ENCODE measurements around the gene TSEN34. TPM values are rescaled to one million over a fixed set of nuclear protein-coding genes. Genes with fewer than 3 reads are reported as not detected.

TSEN34 gene
- total RNA-seq = 10 to 100 TPM; 29.7 to 69.7 (median 43.1) TPM

DNA sequence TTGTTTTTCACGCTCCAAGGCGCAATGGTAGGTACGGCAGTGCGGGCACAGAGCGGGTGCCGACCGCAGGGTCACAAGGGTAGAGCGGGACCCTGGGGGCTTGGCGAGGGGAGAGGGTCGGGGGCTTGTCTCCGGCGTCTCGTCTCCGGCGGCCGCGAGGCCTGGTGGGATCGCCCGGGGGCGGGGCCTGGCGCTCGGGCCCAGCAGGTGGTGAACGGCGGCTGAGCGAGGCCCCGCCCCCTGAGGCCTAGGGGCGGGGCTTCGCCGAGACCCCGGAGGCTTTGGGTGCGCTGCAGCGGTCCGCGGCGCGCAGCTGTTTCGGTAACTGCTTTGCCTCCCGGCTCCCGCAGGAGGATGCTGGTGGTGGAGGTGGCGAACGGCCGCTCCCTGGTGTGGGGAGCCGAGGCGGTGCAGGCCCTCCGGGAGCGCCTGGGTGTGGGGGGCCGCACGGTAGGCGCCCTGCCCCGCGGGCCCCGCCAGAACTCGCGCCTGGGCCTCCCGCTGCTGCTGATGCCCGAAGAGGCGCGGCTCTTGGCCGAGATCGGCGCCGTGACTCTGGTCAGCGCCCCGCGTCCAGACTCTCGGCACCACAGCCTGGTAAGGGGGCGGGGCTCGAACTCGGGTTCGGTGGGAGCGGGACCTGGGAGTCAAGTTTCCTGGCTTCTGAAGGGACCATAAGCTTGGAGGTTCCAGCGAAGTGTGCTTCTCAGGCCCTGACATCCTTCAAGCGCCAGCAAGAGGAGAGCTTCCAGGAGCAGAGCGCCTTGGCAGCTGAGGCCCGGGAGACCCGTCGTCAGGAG lies at the start of gene TSEN34:
Gene TSEN34 (plus strand): TSS at position 298 of the 800 bp plus-strand sequence. CDS start 57 bp downstream, at position 355.
- in situ Hi-C loops (cut with MboI; ENCODE audit: low pct_unique_long_range_greater_than_20kb in 2 of 9, low sequenced_read_pairs in 9 of 9, unreplicated experiment in 9 of 9) = no loop called here
- peak within 1 kb of the TSS; percentile 79 to 94 (median 87) for H3K4me3 ChIP-seq
- ATAC-seq (replicated peaks in 6 of 8) = peak; percentile 12 to 33 (median 30)
- H3K27ac ChIP-seq = peak within 1 kb of the TSS; percentile 97 to 99
- WGBS, 10 experiments = 0 to 20% (median 3%) methylated on average over 1 to 7 of the region's 77 CpGs; no CpG with 5 or more reads in 4 of the 10 experiments
- peaks cover 10 to 11% of the 10 kb centered on the region in 2 donors for H3K4me1 ChIP-seq (replicated peaks in 1 of 2)

DNA sequence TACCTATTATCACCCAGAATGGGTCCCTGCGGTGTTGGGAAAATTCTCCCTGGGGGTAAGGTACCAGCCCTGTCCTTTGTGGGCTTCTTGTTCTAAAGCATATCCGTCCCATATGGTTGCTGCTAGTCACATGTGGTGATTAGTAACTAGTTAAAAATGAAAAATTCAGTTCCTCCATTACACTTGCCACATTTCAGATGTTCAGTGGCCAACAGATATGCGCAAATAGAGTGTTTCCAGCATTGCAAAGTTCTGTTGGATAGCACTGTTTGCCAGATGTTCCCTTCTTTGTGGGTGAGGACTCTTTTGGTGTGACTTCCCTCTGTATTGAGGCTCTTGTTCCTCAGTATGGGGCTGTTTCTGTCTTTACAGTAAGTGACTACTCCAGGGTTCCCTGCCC lies 49.8 kb upstream of the TSEN34 start:
- ATAC-seq (replicated peaks in 6 of 8) = peak in 2 of 8 experiments; percentile 3 to 9
- in situ Hi-C loops (cut with MboI; ENCODE audit: low pct_unique_long_range_greater_than_20kb in 2 of 9, low sequenced_read_pairs in 9 of 9, unreplicated experiment in 9 of 9) = no loop called here
- H3K4me1 ChIP-seq (replicated peaks in 1 of 2) = peaks cover 3 to 10% of the 10 kb centered on the region in 2 donors
- H3K27ac ChIP-seq = no peak overlapping the region
- 0 to 100% (median 93%) methylated on average over 1 to 3 of the region's 3 CpGs; no CpG with 5 or more reads in 5 of the 10 experiments for WGBS, 10 experiments
- no peak overlapping the region for H3K4me3 ChIP-seq

DNA sequence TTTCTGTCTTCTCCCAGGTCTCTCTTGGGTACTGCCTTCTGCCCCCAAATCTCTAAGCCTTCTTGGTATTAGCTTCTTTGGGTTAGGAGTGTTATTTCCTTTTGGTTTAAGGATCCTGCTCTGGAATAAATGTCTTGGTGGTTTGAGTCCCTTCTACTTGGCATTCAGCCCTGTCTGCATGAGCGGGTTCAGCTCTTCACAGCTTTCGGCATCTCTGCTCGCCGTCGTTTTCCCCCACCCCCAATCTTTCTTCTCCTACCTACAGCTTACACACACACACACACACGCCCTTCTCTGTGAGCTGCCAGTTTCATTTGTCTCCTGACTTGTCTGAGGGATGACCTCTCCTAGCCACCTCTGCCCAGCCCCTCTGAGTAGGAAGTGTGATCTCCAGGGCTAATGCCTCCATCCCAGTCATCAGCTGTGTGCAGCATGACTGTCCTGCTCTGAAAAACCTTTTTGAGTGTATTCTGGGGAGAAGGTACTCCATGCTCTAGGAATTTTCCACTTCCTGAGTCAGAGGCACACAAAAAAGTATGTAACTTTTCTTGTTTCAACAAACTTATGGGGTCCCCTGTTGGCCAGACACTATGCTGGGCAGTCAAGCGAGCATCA lies 48.8 kb upstream of the TSEN34 start:
- WGBS, 10 experiments = 40 to 96% (median 88%) methylated on average over 1 to 6 of the region's 7 CpGs; no CpG with 5 or more reads in 5 of the 10 experiments
- no peak for ATAC-seq (replicated peaks in 6 of 8)

DNA sequence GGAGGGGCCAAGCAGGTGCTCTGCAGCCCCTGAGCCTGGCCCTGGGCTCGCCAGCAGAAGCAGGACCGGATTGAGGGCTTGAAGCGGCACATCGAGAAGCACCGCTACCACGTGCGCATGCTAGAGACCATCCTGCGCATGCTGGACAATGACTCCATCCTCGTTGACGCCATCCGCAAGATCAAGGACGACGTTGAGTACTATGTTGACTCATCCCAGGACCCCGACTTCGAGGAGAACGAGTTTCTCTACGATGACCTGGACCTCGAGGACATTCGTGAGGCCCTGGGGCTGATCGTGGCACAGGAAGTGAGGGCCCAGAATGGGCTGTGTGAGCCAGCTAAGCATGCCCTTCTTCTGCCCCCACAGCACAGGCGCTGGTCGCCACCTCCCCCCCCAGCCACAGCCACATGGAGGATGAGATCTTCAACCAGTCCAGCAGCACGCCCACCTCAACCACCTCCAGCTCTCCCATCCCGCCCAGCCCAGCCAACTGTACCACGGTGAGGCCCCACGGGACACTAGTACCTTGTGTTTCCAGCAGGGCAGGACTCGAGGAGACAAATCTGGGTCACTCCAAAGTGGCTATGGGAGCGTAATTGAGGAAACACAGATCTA lies 45.5 kb upstream of the TSEN34 start:
- Histone ChIP-seq H3K4me1 (replicated peaks in 1 of 2) (no peaks in the 10 kb centered on the region), H3K4me3 (no peak overlapping the region), H3K27ac (no peak overlapping the region)
- 89 to 100% (median 95%) methylated on average over 1 to 14 of the region's 28 CpGs; no CpG with 5 or more reads in 4 of the 10 experiments for WGBS, 10 experiments
- in situ Hi-C loops (cut with MboI; ENCODE audit: low pct_unique_long_range_greater_than_20kb in 2 of 9, low sequenced_read_pairs in 9 of 9, unreplicated experiment in 9 of 9) = no loop called here
- no peak for ATAC-seq (replicated peaks in 6 of 8)

More for the DNA sequence above, 48.8 kb upstream of the TSEN34 start:
- in situ Hi-C loops (cut with MboI; ENCODE audit: low pct_unique_long_range_greater_than_20kb in 2 of 9, low sequenced_read_pairs in 9 of 9, unreplicated experiment in 9 of 9) = no loop called here
- H3K4me1 ChIP-seq (replicated peaks in 1 of 2) = peaks cover 3 to 10% of the 10 kb centered on the region in 2 donors
- no peak overlapping the region for H3K4me3 ChIP-seq
- H3K27ac ChIP-seq = no peak overlapping the region

DNA sequence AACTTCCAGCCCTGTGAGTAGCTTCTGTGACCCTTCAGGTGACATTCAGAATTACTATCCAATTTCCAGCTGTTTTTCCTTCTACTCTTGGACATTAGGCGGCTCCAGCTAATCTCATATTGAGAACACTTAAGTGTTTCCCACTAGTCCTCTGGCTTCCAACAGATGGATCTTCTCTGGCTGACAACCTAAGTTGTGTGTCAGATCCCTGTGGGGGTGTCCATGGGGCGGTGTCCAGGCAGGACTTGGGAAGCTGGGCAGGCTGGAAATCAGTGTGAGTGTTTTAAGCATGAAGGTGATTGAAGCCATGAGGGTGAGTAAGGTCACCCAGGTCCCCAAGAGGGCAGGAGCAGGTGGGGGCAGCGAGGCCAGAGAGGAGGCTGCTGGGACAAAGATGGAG lies 43.4 kb upstream of the TSEN34 start:
- ATAC-seq (replicated peaks in 6 of 8) = no peak
- H3K4me1 ChIP-seq (replicated peaks in 1 of 2) = no peaks in the 10 kb centered on the region
- no peak overlapping the region for H3K27ac ChIP-seq
- 83 to 100% (median 100%) methylated on average over 1 to 3 of the region's 3 CpGs; no CpG with 5 or more reads in 7 of the 10 experiments for WGBS, 10 experiments
- no peak overlapping the region for H3K4me3 ChIP-seq
- in situ Hi-C loops (cut with MboI; ENCODE audit: low pct_unique_long_range_greater_than_20kb in 2 of 9, low sequenced_read_pairs in 9 of 9, unreplicated experiment in 9 of 9) = no loop called here

DNA sequence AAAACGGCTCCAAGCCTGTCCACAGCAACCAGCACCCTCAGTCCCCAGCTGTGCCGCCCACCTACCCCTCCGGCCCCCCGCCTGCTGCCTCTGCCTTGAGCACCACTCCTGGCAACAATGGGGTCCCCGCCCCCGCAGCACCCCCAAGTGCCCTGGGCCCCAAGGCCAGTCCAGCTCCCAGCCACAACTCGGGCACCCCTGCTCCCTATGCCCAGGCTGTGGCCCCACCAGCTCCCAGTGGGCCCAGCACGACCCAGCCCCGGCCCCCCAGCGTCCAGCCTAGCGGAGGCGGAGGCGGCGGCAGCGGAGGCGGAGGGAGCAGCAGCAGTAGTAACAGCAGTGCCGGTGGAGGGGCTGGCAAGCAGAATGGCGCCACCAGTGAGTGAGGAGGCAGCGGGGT lies 43.0 kb upstream of the TSEN34 start:
- ATAC-seq (replicated peaks in 6 of 8) = peak in 2 of 8 experiments; percentile 12 to 21
- WGBS, 10 experiments = no CpG with 5 or more reads among the region's 19 CpGs
- no peak overlapping the region for H3K4me3 ChIP-seq
- H3K4me1 ChIP-seq (replicated peaks in 1 of 2) = no peaks in the 10 kb centered on the region
- in situ Hi-C loops (cut with MboI; ENCODE audit: low pct_unique_long_range_greater_than_20kb in 2 of 9, low sequenced_read_pairs in 9 of 9, unreplicated experiment in 9 of 9) = no loop called here
- no peak overlapping the region for H3K27ac ChIP-seq

DNA sequence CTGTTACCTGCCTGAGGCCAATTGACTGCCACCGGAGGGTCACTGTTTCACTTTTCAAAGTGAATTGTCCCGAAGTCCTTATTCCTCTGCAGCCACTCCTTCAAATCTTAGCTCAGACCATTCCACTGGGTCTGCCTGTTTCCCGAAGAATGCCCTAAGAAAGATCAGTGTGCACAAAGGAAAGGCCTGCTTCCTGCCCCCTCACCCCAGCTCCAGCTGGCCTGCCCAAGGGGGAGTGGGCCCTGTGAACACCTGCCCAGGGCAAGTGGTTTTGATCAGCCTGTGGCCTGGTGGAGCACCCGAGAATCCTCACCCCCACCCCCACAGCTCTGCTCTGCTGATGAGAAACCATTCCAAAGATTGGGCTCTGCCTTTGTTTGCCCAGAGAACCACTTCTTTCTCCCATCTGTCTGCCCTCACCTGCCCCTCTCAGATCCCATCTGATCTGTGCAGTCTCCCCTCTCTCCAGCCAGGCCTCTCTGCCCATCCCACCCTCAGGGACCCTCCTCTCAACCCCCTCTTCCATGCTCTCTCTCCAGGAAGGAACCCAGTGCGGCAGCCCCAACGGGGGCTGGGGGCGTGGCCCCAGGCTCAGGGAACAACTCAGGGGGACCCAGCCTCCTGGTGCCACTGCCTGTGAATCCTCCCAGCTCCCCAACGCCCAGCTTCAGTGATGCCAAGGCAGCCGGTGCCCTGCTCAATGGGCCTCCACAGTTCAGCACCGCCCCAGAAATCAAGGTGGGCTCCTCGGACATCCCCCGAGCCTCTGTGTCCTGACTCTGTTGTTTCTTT lies 41.9 kb upstream of the TSEN34 start:
- WGBS, 10 experiments = 33 to 100% (median 91%) methylated on average over 1 to 6 of the region's 12 CpGs; no CpG with 5 or more reads in 4 of the 10 experiments
- Histone ChIP-seq H3K27ac (no peak overlapping the region), H3K4me1 (replicated peaks in 1 of 2) (no peaks in the 10 kb centered on the region), H3K4me3 (no peak overlapping the region)
- no peak for ATAC-seq (replicated peaks in 6 of 8)
- in situ Hi-C loops (cut with MboI; ENCODE audit: low pct_unique_long_range_greater_than_20kb in 2 of 9, low sequenced_read_pairs in 9 of 9, unreplicated experiment in 9 of 9) = no loop called here

DNA sequence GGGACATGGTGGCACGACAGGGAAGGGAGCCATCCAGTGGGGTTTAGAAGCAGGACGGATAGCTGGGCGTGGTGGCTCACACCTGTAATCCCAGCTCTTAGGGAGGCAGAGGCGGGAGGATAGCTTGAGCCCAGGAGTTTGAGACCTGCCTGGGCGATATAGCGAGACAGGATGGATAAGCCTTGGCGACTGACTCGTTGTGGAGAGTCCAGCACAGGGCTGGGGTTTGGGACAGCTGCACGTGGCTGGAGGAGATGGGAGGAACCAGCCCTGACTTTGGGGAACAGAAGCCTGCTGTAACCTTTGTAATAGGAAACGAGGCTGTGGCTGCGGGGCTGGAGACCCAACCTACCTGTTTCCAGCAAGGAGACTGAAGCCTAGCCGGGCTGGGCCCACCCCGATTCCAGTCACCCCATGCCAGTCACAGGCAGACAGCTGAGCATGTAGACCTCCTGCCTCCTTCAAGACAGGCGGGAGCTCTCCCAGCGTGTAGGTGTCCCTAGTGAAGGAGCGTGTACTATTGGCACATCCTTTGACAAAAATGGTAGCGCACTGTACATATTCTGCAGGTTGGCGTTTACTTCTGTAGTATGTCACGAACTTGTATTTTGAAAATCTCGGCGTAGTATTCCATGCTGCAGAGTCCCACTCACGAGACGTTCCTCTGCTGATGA lies 39.6 kb upstream of the TSEN34 start:
- in situ Hi-C loops (cut with MboI; ENCODE audit: low pct_unique_long_range_greater_than_20kb in 2 of 9, low sequenced_read_pairs in 9 of 9, unreplicated experiment in 9 of 9) = no loop called here

DNA sequence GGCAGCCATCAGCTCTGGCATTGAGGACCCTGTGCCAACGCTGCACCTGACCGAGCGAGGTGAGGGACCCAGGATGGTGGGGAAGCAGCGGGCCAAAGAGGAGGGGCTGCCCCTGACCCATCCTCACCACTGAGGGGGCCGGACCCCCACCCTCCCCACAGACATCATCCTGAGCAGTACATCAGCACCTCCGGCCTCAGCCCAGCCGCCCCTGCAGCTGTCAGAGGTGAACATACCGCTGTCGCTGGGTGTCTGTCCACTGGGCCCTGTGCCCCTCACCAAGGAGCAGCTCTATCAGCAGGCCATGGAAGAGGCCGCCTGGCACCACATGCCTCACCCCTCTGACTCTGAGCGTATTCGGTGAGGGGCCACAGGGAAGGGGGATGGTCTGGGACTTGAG lies 38.8 kb upstream of the TSEN34 start:
- H3K27ac ChIP-seq = no peak overlapping the region
- peak in 3 of 8 experiments; percentile 4 to 5 (median 4) for ATAC-seq (replicated peaks in 6 of 8)
- no peaks in the 10 kb centered on the region for H3K4me1 ChIP-seq (replicated peaks in 1 of 2)
- WGBS, 10 experiments = 100% methylated on average over 1 of the region's 12 CpGs; no CpG with 5 or more reads in 9 of the 10 experiments
- no peak overlapping the region for H3K4me3 ChIP-seq
- in situ Hi-C loops (cut with MboI; ENCODE audit: low pct_unique_long_range_greater_than_20kb in 2 of 9, low sequenced_read_pairs in 9 of 9, unreplicated experiment in 9 of 9) = no loop called here

More for the DNA sequence above, 39.6 kb upstream of the TSEN34 start:
- no peak for ATAC-seq (replicated peaks in 6 of 8)
- 75 to 100% (median 91%) methylated on average over 1 to 15 of the region's 23 CpGs for WGBS, 10 experiments
- Histone ChIP-seq H3K27ac (no peak overlapping the region), H3K4me3 (no peak overlapping the region), H3K4me1 (replicated peaks in 1 of 2) (no peaks in the 10 kb centered on the region)

DNA sequence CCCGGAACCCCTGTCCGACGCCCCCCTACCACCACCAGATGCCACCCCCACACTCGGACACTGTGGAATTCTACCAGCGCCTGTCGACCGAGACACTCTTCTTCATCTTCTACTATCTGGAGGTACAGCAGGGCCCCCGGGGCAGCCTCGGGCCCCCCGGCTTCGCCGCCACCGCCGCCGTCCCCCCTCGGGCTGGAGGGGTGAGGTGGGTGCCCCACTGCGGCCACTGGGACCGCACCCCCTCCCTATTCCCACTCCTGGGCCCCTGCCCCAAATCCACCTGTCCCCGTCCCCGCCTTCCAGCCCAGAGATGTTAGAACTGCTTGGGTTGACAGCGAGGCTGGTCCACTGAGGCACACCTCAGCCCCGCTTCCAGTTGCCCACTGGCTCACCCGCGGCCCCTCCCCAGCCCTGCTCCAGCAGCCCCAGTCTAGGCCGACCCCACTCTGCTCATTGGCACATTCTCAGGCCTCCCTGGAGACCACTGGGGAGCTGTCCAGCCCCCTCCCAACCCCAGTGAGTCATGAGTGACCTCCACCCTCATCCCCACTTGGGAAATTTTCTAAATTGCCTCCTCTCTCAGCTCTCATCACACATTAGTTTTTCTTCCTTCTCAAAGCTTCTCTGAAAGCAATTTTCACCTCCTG lies 38.1 kb upstream of the TSEN34 start:
- in situ Hi-C loops (cut with MboI; ENCODE audit: low pct_unique_long_range_greater_than_20kb in 2 of 9, low sequenced_read_pairs in 9 of 9, unreplicated experiment in 9 of 9) = no loop called here
- WGBS, 10 experiments = no CpG with 5 or more reads among the region's 25 CpGs
- Histone ChIP-seq H3K27ac (no peak overlapping the region), H3K4me1 (replicated peaks in 1 of 2) (no peaks in the 10 kb centered on the region), H3K4me3 (no peak overlapping the region)
- peak in 3 of 8 experiments; percentile 12 to 25 (median 23) for ATAC-seq (replicated peaks in 6 of 8)

DNA sequence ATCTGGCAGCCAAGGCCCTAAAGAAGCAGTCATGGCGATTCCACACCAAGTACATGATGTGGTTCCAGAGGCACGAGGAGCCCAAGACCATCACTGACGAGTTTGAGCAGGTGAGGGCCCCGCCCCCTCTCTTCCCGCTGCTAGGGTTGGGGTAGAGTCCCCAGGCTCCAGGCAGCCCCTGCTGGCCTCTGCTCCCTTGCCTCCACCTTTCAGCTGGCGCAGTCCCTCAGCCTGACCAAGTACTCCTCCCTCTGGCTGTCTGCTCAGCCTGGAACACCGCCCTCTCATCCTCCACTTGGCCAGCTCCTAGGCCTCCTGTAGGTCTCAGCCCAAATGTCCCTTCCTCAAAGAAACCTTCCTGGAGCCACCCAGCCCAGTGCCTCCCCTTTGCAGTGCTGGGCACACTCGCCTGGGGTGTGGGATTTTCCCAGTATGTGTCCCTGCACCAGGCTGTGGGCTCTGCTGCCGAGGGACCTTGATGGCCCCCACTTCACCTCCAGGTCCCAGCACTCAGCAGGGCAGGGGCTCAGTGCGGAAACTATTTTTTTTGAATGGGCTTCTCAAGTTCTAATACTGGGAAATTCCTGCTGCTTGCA lies 37.3 kb upstream of the TSEN34 start:
- in situ Hi-C loops (cut with MboI; ENCODE audit: low pct_unique_long_range_greater_than_20kb in 2 of 9, low sequenced_read_pairs in 9 of 9, unreplicated experiment in 9 of 9) = no loop called here
- Histone ChIP-seq H3K27ac (no peak overlapping the region), H3K4me3 (no peak overlapping the region), H3K4me1 (replicated peaks in 1 of 2) (peaks cover 4 to 6% of the 10 kb centered on the region in 2 donors)
- WGBS, 10 experiments = 82 to 100% (median 98%) methylated on average over 1 to 4 of the region's 10 CpGs; no CpG with 5 or more reads in 6 of the 10 experiments
- peak in 4 of 8 experiments; percentile 10 to 27 (median 10) for ATAC-seq (replicated peaks in 6 of 8)
